Esophagus muscularis mucosa (tissue), 4 donors: ENCODE data around the gene CIT. TPM values are rescaled to one million over a fixed set of nuclear protein-coding genes. Genes with fewer than 3 reads are reported as not detected.

Experiments
- DNase-seq: peaks from one replicate; pipeline ENCODE4 v3.0.0-alpha.2; 2017; ENCODE audit errors: extremely low spot score
- H3K27ac ChIP-seq, 4 donors: fragments of 200-600 bp; sonication (generic); replicated peaks in 1 of 4; 1 replicate in 3 of 4; 2 replicates in 1 of 4; pipeline ENCODE4 v1.5.1; 2016 to 2019; ENCODE audit warnings: mild to moderate bottlenecking in 1 of 4
- H3K27me3 ChIP-seq, 4 donors: fragments of 200-600 bp; sonication (generic); one replicate each; pipeline versions ENCODE4 v1.5.1 to v1.6.0; 2016 to 2019
- H3K36me3 ChIP-seq, 4 donors: fragments of 200-600 bp; sonication (generic); one replicate each; pipeline ENCODE4 v1.5.1; 2016 to 2019
- H3K4me1 ChIP-seq, 4 donors: fragments of 200-600 bp; sonication (generic); one replicate each; pipeline ENCODE4 v1.5.1; 2016 to 2019
- H3K4me3 ChIP-seq, 4 donors: fragments of 200-600 bp; sonication (generic); 1 replicate in 2 of 4; 2 replicates in 2 of 4; pipeline ENCODE4 v1.5.1; 2016 to 2019; ENCODE audit warnings: mild to moderate bottlenecking in 4 of 4, moderate library complexity in 1 of 4
- H3K9me3 ChIP-seq, 4 donors: fragments of 200-600 bp; sonication (generic); 1 replicate in 3 of 4; 2 replicates in 1 of 4; pipeline ENCODE4 v1.5.1; 2016 to 2019
- CTCF ChIP-seq, 3 experiments: fragments of 200-600 bp in 2 of 3; fragments of 450-650 bp in 1 of 3; sonication (generic) in 2 of 3; IDR thresholded peaks; one replicate each; pipeline ENCODE4 v1.5.1; 2017 to 2019; ENCODE audit warnings: antibody characterized with exemption in 3 of 3, mild to moderate bottlenecking in 2 of 3, moderate library complexity in 1 of 3
- EP300 ChIP-seq: sonication (generic); formaldehyde crosslinking; IDR thresholded peaks from one replicate; pipeline ENCODE4 v1.6.1; 2017; ENCODE audit warnings: antibody characterized with exemption
- POLR2A ChIP-seq: fragments of 450-650 bp; IDR thresholded peaks from one replicate; pipeline ENCODE4 v1.6.1; 2017; ENCODE audit warnings: antibody characterized with exemption, moderate library complexity, mild to moderate bottlenecking, low read depth
- POLR2AphosphoS5 ChIP-seq, 2 donors: sonication (generic); formaldehyde crosslinking; IDR thresholded peaks; one replicate each; pipeline ENCODE4 v1.6.1; 2017; ENCODE audit warnings: antibody characterized with exemption in 2 of 2
- WGBS: methylation state at CpG from one replicate; pipeline ENCODE4 v1.1.5; 2018; 5-methylcytosine and 5-hydroxymethylcytosine counted together
- intact Hi-C: fragments of 100-400 bp; cut with DNase I; formaldehyde crosslinking; loops from one replicate; pipeline ENCODE4 v1.15.1; 2023
- total RNA-seq, 4 donors: library from RNA; depleted of rRNA; stranded (reverse); fragments of >200 nt; gene quantifications; one replicate each; pipeline versions ENCODE4 v1.1.0 to v1.2.1, GENCODE V29; 2016

CIT gene
- total RNA-seq, 4 donors from 2014 or later: 5.1 to 14.8 (median 5.8) TPM

- no peak overlapping the region for H3K27ac ChIP-seq
- no peaks in the 10 kb centered on the region for H3K27me3 ChIP-seq
- TF ChIP-seq POLR2AphosphoS5 (IDR thresholded peaks at IDR 0.05): no peak
- no peak for TF ChIP-seq CTCF (IDR thresholded peaks at IDR 0.05)
- no peak for TF ChIP-seq EP300
- TF ChIP-seq POLR2A: no peak
- H3K4me3 ChIP-seq: peak overlapping the region; percentile 64 to 85 (median 76)
- WGBS: 39% methylated on average over 4 of the region's 4 CpGs
- no peaks in the 10 kb centered on the region for H3K9me3 ChIP-seq
- DNase-seq: no peak
- peaks cover 0 to 16% (median 12%) of the 10 kb centered on the region in 4 donors for H3K4me1 ChIP-seq
- H3K36me3 ChIP-seq: no peaks in the 10 kb centered on the region
- intact Hi-C loops: no loop called here
Measured at GRCh38 chr12:119877639-119877948, 474 bp upstream of the CIT start.

- no peak for TF ChIP-seq CTCF (IDR thresholded peaks at IDR 0.05)
- no peak for TF ChIP-seq POLR2AphosphoS5 (IDR thresholded peaks at IDR 0.05)
- no peak for TF ChIP-seq POLR2A
- TF ChIP-seq EP300: no peak
- whole genome bisulfite sequencing: 78% methylated on average over 5 of the region's 5 CpGs
Measured at GRCh38 chr12:119870457-119870856, 6.7 kb downstream of the CIT start.

GRCh38 chr12:119869720-119870119 is 7.4 kb downstream of the CIT start:
- no peaks in the 10 kb centered on the region for H3K4me1 ChIP-seq
- TF ChIP-seq CTCF (IDR thresholded peaks at IDR 0.05): no peak
- TF ChIP-seq POLR2AphosphoS5 (IDR thresholded peaks at IDR 0.05): no peak
- no peak for TF ChIP-seq EP300
- no peak for TF ChIP-seq POLR2A
- H3K27me3 ChIP-seq: no peaks in the 10 kb centered on the region
- intact Hi-C loops: no loop called here
- no peak overlapping the region for H3K27ac ChIP-seq
- H3K4me3 ChIP-seq: no peak overlapping the region
- no peaks in the 10 kb centered on the region for H3K36me3 ChIP-seq
- DNase-seq: no peak
- WGBS: 57% methylated on average over 5 of the region's 5 CpGs
- no peaks in the 10 kb centered on the region for H3K9me3 ChIP-seq

More at GRCh38 chr12:119870457-119870856, 6.7 kb downstream of the CIT start:
- no peaks in the 10 kb centered on the region for H3K36me3 ChIP-seq
- no peak overlapping the region for H3K27ac ChIP-seq
- intact Hi-C loops: no loop called here
- no peak overlapping the region for H3K4me3 ChIP-seq
- H3K4me1 ChIP-seq: no peaks in the 10 kb centered on the region
- DNase-seq: no peak
- no peaks in the 10 kb centered on the region for H3K27me3 ChIP-seq
- H3K9me3 ChIP-seq: no peaks in the 10 kb centered on the region

GRCh38 chr12:119868992-119869391 is 8.1 kb downstream of the CIT start:
- Histone ChIP-seq H3K27ac (no peak overlapping the region), H3K9me3 (no peaks in the 10 kb centered on the region), H3K27me3 (no peaks in the 10 kb centered on the region), H3K4me3 (no peak overlapping the region), H3K36me3 (no peaks in the 10 kb centered on the region), H3K4me1 (no peaks in the 10 kb centered on the region)
- TF ChIP-seq CTCF (IDR thresholded peaks at IDR 0.05): no peak
- TF ChIP-seq POLR2AphosphoS5 (IDR thresholded peaks at IDR 0.05): no peak
- no peak for TF ChIP-seq EP300
- TF ChIP-seq POLR2A: no peak
- intact Hi-C loops: no loop called here
- WGBS: 86% methylated on average over 5 of the region's 5 CpGs
- DNase-seq: no peak

GRCh38 chr12:119864591-119864990 is 12.5 kb downstream of the CIT start:
- Histone ChIP-seq H3K27me3 (no peaks in the 10 kb centered on the region), H3K27ac (no peak overlapping the region), H3K36me3 (no peaks in the 10 kb centered on the region), H3K4me1 (no peaks in the 10 kb centered on the region), H3K4me3 (no peak overlapping the region), H3K9me3 (no peaks in the 10 kb centered on the region)
- DNase-seq: no peak
- intact Hi-C loops: no loop called here
- 97% methylated on average over 2 of the region's 2 CpGs for WGBS
- TF ChIP-seq POLR2AphosphoS5 (IDR thresholded peaks at IDR 0.05) (no peak), EP300 (no peak)
